Retinal pigment epithelial cell (primary cell): ENCODE measurements around the gene CCDC61.

ENCODE experiments used
- DNase-seq: peaks from one replicate; pipeline ENCODE4 v3.0.0-alpha.2; 2010; ENCODE audit warnings: low read depth
- H3K4me3 ChIP-seq: 2 replicates; pipeline ENCODE4 v1.5.1; 2011; ENCODE audit warnings: mild to moderate bottlenecking, low read length, control low read depth, moderate library complexity
- TF ChIP-seq, protein P1 (sequence below): conservative IDR thresholded peaks from 2 replicates; pipeline ENCODE4 v1.5.1; 2011; ENCODE audit warnings: low read depth, low read length, control low read depth, inconsistent platforms

CCDC61 gene

DNA sequence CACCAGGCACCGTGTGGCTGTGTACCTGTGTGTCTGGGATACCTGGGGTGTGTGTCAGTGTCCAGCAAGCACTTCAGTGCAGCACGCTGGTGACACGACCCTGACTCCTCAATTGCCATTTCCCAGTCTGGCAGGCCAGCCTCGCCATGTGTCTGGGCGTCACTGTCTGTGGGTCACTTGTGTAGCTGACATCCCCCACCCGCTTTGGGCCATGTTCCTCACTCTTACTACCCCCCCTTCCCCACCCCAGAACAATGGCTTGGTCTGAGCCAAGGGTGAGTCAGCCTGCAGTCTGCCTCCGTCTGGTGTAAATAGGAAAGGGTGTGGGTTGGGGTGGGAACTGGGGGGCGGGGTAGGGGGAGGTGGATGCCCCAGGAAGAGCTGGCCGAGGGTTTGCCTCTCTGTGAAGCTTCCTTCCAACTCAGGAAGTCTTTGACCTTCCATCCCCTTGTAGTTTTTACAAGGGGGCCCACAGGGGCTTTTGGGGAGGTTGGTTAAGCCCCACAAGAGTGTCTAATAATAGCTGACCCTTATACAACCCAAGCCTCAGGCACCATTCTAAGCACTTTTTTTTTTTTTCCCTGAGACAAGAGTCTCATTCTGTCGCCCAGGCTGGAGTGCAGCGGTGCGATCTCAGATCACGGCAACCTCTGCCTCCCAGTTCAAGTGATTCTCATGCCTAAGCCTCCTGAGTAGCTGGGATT, 39.2 kb upstream of the CCDC61 start:
- no peak overlapping the region for H3K4me3 ChIP-seq
- TF ChIP-seq, protein P1, sequence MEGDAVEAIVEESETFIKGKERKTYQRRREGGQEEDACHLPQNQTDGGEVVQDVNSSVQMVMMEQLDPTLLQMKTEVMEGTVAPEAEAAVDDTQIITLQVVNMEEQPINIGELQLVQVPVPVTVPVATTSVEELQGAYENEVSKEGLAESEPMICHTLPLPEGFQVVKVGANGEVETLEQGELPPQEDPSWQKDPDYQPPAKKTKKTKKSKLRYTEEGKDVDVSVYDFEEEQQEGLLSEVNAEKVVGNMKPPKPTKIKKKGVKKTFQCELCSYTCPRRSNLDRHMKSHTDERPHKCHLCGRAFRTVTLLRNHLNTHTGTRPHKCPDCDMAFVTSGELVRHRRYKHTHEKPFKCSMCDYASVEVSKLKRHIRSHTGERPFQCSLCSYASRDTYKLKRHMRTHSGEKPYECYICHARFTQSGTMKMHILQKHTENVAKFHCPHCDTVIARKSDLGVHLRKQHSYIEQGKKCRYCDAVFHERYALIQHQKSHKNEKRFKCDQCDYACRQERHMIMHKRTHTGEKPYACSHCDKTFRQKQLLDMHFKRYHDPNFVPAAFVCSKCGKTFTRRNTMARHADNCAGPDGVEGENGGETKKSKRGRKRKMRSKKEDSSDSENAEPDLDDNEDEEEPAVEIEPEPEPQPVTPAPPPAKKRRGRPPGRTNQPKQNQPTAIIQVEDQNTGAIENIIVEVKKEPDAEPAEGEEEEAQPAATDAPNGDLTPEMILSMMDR, result no peak
- peak; percentile 27 for DNase-seq

DNA sequence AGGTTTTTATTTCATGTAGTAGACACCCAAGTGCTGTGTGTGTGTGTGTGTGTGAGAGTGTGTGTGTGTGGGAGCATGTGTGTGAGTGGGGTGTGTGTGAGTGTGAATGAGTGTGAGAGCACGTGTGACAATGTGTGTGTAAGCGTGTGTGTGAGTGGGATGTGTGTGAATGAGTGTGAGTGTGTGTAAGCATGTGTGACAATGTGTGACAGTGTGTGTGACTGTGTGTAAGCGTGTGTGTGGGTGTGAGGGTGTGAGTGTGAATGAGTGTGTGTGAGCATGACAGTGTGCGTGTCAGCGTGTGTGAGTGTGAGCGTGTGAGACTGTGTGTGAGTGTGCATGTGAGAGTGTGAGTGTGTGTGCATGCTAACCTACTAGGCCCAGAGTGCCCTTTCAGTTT, 36.9 kb upstream of the CCDC61 start:
- no peak for DNase-seq
- H3K4me3 ChIP-seq, result no peak overlapping the region
- TF ChIP-seq, protein P1, result no peak

DNA sequence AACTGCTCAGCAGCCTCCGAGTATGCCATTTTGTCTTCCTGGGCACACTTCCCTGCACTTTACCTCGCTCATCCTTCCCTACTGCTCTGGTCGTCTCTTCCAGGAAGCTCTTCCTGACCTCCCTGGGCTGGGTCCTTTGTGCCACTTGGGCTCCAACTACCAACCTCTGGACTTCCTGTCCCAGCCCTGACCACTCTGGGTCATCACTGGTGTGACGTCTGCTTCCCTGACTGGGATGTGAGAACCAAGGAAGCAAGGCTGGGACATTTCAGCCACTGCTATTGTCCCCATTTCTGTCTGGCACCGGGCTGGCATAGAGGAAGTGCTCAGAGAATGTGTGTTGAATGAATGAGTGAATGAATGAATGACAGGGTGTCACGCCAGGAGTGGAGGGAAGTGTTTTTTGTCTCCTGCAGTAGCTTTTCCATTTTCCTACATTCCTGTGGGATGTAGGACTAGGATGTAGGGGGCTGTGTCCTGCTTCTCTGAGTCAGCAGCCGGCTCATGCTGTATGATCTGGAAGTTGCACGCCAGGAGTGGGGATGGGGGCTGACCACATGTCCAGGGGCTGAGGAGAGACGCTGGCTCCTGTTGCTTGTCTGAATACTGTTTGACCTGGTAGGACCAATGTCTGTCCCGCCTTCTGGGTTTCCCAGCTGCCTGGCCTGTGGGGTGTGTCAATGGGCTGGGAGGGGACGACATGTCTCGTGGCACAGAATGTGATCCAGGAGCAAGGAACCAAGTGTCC, 36.3 kb upstream of the CCDC61 start:
- TF ChIP-seq, protein P1, result no peak
- H3K4me3 ChIP-seq, result no peak overlapping the region
- no peak for DNase-seq

DNA sequence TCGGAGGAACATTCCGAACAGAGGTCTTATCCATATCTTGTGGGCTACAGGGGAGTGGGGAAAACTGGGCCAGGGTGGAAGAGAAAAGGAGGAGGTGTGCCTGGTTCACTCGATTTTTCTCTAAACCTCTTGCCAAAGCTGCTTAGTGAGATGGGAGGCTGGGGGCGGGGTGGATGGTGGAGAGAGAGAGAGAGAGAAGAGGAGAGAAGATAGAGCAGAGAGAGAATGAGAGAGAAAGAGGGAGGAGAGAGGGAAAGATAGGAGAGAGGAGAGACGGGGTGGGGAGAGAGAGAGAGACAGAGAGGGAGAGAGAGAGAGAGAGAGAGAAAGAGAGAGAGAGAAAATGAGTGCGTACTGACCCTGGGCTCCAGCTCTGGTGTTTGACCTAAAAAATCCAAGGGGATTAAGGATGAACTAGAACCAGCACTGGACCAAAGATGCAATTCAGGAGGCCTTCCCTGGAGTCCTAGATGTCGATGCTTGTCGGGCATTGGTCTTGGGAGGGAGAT, 35.7 kb upstream of the CCDC61 start:
- DNase-seq, result no peak
- TF ChIP-seq, protein P1, result no peak
- no peak overlapping the region for H3K4me3 ChIP-seq

DNA sequence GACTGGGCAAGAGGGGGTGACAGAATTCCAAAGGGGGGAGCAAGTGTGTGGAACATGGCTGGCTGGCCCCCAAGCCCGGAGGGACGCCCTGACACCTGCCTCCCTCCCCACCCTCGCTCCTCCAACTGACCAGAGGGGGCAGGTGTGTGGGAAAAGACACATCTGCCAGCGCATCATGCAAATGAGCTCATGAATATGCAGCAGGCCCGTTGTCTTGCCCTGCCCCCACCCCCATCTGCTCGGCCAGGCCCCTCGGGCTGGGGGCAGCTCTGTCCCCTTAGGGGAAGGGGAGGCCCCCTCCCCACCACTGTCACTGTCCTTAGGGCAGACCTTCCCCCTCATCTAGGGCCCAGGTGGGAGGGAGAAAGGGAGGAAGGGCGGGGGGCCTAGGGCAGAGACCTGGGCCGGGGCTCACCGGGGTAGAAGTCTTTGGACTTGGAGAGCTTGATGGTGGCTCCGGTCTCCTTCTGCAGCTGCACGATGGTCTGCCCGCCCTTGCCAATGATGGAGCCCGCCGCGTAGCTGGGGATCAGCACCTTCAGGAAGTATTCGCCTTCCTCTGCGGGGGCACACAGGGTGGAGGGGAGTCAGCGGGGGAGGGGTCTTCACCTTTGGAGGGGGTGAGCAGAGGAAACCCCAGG, 34.6 kb upstream of the CCDC61 start:
- DNase-seq, result no peak

DNA sequence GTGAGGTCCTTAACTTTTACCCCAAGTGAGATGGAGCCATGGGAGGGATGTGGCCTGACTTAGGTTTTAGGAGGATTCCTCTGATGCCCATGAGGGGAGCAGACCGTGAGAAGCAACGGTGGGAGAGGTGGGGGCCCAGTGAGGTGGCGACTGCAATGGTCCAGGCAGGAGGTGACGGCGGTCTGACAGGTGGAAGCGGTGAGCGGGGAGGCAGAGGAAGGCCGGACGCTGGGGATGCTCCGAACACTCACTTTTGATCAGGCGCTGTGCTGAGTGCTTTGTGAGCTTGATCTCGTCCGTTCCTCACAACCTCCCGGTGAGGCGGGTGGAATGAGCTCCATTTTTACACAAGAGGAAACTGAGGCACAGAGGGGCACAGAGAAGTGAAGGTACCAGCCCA, 33.2 kb upstream of the CCDC61 start:
- TF ChIP-seq, protein P1, result no peak
- H3K4me3 ChIP-seq, result no peak overlapping the region
- no peak for DNase-seq

More for the DNA sequence above, 34.6 kb upstream of the CCDC61 start:
- H3K4me3 ChIP-seq, result no peak overlapping the region
- TF ChIP-seq, protein P1, result no peak
